ENCODE results near the gene RPL18A.

Gene RPL18A

GRCh38 chr19:17835182-17836006 lies 24.3 kb upstream of the RPL18A start:
- TF ChIP-seq, protein P1, sequence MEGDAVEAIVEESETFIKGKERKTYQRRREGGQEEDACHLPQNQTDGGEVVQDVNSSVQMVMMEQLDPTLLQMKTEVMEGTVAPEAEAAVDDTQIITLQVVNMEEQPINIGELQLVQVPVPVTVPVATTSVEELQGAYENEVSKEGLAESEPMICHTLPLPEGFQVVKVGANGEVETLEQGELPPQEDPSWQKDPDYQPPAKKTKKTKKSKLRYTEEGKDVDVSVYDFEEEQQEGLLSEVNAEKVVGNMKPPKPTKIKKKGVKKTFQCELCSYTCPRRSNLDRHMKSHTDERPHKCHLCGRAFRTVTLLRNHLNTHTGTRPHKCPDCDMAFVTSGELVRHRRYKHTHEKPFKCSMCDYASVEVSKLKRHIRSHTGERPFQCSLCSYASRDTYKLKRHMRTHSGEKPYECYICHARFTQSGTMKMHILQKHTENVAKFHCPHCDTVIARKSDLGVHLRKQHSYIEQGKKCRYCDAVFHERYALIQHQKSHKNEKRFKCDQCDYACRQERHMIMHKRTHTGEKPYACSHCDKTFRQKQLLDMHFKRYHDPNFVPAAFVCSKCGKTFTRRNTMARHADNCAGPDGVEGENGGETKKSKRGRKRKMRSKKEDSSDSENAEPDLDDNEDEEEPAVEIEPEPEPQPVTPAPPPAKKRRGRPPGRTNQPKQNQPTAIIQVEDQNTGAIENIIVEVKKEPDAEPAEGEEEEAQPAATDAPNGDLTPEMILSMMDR (IDR thresholded peaks at IDR 0.05; ENCODE audit: low read depth, low read length), result no peak
- H3K4me3 ChIP-seq (ENCODE audit: low read depth, low read length), result no peak overlapping the region

GRCh38 chr19:17836530-17836929 lies 23.2 kb upstream of the RPL18A start:
- no peak overlapping the region for H3K4me3 ChIP-seq (ENCODE audit: low read depth, low read length)
- TF ChIP-seq, protein P1 (IDR thresholded peaks at IDR 0.05; ENCODE audit: low read depth, low read length), result no peak

DNA sequence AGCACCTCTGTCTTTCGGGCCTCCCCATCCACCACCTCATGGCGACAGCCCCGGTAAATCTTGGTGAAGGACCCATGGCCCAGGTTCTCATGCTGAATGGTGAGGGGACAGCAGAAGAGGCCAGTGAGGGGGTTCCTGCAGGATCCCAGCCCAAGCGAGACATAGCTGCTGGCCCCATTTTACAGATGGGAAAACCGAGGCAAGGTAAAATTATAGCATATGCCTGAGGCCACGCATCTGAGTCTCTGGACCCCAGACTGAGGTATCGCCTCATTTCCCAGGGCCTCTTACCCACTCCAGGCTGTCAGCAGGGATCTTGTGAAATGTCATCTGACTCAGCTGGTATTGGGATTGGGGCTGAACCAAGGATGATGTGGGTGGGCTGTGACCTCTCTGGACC lies 21.7 kb upstream of the RPL18A start:
- no peak overlapping the region for H3K4me3 ChIP-seq (ENCODE audit: low read depth, low read length)
- TF ChIP-seq, protein P1 (IDR thresholded peaks at IDR 0.05; ENCODE audit: low read depth, low read length), result no peak

DNA sequence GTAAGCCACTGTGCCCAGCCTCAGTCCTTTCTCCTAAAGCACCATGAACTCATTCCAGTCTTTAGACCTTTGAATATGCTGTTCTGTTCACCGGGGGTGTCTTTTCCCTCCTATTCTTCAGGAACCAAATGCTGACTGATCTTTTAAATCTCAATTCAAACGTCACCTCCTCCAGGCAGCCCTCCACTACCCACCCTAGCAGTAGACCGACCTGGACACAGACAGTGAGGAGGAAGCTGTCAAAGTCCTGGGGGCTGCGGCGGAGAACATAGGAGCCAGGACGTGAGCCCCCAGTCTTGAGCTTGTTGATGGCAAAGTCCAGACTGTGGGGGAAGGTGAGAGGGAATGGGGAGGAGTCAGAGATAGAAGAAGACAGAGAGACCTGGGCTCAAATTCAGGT lies 19.7 kb upstream of the RPL18A start:
- no peak overlapping the region for H3K4me3 ChIP-seq (ENCODE audit: low read depth, low read length)
- TF ChIP-seq, protein P1 (IDR thresholded peaks at IDR 0.05; ENCODE audit: low read depth, low read length), result no peak

DNA sequence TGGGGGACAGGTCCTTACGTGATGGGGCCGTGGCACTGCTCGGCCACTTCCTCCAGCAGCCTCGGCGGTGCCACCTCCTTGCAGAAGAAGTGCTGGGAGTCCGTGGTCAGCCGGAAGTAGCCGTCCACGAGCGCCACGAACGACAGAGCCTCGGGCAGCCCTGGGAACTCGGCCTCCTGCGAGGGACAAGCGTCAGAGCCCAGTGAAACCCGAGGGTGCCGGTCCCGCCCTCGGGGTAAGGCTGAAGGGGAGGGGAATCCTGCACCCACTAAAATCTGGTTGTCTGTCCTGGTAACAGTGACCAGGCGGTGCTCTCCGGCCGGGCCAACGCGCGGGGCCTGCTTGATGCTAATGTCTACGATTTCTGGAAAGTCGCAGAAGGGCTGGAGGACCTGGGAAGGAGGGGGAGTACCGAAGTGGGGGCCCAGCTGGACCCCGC lies 18.3 kb upstream of the RPL18A start:
- TF ChIP-seq, protein P1 (IDR thresholded peaks at IDR 0.05; ENCODE audit: low read depth, low read length), result no peak
- H3K4me3 ChIP-seq (ENCODE audit: low read depth, low read length), result no peak overlapping the region

DNA sequence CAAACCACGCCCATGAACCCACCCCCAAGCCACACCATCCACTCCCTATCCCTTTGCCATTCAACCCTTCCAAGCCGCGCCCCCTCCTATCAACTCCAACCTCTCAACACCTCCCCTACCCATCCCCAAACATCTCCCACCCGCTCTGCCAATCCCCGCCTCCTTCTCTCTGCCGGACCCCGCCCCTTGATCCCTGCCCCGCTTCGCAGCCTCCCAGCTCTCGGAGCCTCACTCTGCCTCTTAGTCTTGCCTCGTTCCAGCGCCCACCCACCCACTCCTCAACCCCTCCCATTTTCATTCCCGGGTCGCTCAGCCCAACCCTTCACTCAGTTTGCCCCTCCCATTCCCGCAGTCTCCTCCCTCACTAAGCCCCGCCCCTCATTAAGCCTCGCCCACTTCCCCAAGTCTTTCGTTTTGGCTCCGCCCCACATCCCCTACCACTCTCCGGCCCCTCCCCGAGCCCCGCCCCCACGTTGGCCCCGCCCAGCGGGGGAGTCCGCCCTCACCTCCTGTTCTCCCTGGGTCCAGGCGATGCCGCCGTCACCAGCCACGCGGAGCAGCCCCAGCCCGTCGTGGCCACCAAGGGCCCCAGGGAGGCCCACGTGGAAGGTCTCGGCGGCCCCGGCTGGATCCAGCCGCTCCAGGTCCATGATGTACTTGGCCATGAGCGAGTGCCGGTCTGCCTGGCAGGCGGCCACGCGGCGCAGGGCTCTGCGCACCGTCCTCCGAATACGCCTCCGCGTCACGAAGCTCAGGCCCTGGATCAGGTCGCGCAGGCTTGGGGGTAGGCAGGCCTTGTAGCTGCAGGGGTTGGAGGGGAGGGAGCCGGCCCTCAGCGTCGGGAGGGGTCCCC lies 17.7 kb upstream of the RPL18A start:
- TF ChIP-seq, protein P1 (IDR thresholded peaks at IDR 0.05; ENCODE audit: low read depth, low read length), result no peak
- H3K4me3 ChIP-seq (ENCODE audit: low read depth, low read length), result no peak overlapping the region

All from WI38 (cell line).